GM21423 (cell line): ENCODE data around the gene RSAD2.
A peak's percentile ranks its signal among the peaks of the same experiment; 100 is the strongest.
"Not testable (repeated sequence)": the region's sequence is repeated elsewhere in the genome, so short reads cannot be mapped to it uniquely, and the experiment has no call there.

Source experiments
- ATAC-seq: cut with Tn5 transposase; IDR thresholded peaks from one replicate; pipeline ENCODE4 v1.9.1; 2021; ENCODE audit warnings: mild to moderate bottlenecking, moderate library complexity; ENCODE audit not compliant: unreplicated experiment

RSAD2 gene, protein sequence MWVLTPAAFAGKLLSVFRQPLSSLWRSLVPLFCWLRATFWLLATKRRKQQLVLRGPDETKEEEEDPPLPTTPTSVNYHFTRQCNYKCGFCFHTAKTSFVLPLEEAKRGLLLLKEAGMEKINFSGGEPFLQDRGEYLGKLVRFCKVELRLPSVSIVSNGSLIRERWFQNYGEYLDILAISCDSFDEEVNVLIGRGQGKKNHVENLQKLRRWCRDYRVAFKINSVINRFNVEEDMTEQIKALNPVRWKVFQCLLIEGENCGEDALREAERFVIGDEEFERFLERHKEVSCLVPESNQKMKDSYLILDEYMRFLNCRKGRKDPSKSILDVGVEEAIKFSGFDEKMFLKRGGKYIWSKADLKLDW

DNA sequence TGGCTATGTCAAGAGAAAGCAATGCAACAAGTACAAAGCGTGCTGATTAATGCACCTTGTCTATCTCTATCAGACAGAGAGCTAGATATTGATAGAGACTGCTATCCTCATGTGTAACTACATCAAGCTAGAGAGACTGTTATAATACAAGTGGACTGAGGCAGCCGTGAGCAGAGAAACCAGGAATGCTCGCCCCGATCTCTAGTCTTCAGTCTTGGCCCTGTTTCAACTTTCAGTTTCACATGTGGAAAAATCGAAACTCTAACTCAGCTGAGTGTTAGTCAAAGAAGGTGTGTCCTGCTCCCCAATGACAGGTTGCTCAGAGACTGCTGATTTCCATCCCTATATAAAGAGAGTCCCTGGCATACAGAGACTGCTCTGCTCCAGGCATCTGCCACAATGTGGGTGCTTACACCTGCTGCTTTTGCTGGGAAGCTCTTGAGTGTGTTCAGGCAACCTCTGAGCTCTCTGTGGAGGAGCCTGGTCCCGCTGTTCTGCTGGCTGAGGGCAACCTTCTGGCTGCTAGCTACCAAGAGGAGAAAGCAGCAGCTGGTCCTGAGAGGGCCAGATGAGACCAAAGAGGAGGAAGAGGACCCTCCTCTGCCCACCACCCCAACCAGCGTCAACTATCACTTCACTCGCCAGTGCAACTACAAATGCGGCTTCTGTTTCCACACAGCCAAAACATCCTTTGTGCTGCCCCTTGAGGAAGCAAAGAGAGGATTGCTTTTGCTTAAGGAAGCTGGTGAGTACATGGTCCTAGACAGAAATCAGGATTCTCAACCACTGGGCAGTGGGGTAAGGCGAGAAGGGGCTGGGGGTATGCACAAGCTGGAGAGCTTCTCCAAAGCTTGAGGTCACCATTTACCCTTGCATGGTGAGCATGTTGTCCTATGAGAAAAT is at the start of gene RSAD2:
TSS of gene RSAD2 (plus strand) at position 376 of the 903 bp plus-strand sequence. CDS start at position 400, 24 bp downstream.
- ATAC-seq = peak; percentile 76

DNA sequence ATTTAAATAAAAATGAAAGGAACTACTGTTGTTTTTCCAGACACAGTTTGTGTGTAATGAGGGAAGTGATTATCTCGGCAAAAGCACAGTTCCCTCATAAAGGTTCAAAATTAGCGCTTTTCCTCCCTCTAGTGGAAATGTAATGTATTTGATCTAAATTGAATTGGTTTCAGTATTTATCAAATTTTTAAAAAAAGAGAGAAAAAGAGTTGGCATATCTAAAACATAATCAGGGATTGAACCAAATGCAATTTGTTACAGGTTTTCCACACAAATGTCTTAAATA is 49.3 kb upstream of the RSAD2 start:
- no peak for ATAC-seq

DNA sequence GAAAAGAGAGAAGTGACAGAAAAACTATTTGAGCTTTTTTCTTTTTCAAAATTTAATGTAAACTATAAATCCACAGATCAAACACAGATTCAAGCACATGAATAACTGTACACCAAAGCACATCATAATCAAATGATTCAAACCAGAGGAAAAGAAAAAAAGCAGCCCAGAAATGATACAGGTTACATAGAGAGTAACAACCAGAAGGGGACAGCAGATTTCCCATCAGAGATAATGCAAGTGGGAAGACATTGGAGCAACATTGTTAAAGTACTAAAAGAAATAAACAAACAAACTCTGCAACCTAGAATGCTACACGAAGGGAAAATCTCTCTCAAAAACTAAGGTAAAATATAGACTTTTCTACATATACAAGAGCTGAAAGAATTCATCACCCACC is 46.3 kb upstream of the RSAD2 start:
- ATAC-seq = no peak

DNA sequence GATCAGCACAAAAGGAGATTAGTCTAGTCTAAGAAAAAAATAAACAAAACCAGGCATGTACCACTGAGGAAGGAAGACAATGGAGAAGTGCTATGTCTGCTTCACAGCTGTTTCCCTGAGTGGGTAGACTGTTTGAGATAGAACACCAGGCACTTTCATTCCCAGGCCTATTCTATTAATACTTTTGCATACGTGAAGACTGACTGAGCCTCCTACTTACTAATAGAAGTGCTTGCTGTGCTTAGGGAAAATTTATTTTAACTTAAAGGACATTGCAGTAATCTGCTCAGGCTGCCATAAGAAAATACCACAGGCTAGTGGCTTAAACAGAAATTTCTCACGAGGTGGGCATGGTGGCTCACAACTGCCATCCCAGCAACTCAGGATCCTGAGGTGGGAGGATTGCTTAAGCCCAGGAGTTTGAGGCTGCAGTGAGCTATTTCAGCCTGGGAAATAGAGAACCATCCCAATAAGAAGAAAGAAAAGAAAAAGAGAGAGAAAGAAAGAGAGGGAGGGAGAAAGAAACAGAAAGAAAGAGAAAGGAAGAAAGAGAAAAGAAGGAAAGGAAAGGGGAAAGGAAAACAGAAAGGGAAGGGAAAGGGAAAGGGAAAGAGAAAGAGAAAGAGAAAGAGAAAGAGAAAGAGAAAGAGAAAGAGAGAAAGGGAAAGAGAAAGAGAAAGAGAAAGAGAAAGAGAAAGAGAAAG is 44.8 kb upstream of the RSAD2 start:
- no peak for ATAC-seq

DNA sequence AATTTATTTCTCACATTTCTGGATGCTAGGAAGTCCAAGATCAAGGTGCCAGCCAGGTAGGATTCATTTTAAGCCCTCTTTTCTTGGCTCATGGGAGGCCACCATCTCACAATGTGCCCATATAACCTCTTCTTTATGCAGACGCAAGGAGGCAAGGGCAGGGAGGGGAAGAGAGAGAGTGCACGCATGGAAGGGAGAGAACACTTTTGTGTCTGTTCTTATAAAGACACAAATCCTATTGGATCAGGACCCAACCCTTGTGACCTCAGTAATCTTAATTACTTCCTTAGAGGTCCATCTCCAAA is 44.3 kb upstream of the RSAD2 start:
- no peak for ATAC-seq

DNA sequence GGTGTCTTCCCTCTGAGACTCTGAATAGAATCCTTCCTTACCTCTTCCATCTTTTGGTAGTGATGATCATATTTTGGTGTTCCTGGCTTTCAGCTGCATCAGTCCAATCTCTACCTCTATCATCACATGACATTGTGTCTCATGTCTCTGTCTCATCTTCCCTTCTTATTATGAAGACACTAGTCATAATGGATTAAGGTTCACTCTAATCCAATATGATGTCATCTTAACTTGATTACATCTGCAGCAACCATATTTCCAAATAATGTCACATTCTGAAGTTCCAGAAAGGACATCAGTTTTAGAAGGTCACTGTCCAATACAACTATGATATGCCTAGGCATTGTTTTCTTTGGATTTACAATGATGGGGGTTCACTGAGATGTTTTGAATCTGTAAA is 43.4 kb upstream of the RSAD2 start:
- ATAC-seq = no peak

DNA sequence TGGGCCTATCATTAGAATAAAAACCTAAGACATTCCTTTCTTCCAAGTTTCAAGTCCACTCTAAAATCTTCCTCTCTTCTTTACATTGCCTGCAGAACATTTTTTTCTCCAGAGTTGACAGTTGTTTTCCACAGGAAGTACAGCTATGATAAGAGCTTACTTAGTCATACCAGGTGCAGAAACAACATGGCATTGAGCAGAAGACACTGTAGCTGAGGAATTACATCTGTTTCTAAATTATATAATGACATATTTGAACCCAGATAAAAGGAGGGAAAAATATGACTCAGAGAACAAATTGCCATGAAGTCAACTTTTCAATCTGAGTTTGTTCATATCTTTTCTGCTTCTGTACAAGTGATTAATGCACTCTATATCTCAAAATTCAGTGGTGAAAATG is 42.1 kb upstream of the RSAD2 start:
- no peak for ATAC-seq

DNA sequence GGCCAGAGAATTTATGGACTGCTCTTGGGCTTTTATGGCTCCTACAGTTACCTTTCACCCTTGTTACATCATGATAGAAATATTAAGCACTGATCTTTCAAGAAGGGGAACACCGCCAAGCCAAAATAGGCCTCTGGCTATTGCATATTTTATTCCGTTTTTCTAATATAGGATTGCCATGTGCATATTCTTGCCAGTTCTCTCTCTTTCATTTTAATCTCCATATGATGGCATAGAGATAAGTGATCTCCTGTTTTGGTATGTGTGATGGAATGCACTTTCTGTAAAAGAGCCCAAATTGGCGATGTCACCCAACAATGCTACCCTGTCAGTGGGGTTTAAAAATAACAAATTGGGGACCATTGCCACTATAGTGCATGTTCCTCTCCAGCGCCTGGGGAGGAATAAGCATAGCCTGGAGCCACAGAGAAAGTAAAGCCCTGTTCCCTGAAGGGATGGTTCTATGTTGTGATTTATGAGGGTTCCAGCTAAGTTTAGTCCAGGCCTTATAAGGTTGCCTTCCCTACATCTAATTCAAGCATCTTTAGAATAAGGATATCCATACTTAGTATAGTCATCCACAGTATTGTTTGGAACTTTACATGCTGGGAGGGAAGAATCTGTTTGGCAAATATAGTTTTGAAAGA is 38.8 kb upstream of the RSAD2 start:
- ATAC-seq = no peak

DNA sequence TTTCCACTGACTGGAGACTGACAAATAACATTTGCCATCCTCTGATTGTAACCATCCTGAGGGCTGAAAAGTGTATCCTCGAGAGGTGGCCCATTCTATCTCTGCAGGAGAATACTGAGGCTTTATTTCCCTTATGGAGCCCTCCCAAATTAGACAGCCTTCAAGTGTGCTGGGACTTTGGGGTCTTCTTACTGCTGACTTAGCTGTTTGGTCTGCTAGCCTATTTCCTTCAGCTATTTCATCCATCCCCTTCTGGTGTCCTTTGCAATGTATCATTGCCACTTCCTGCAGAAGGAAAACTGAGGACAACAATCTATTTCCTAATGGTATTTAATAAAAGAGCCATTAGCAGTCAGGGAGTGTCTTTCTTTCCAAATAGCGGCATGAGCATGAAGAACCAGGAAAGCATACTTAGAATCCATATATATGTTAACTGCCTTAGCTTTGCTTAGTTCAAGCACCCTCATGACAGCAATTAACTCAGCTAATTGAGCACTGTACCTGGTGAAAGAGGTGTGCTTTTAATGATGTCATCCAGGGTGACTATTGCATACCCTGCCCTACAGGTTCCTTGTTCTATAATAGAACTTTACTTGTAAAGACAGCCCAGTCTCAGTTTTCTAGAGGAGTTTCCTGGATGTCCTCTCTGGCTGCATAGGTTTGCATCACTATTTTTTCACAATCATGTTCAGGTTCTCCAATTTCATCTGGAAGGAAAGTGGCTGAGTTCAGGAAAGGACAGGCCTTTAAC is 35.9 kb upstream of the RSAD2 start:
- no peak for ATAC-seq

DNA sequence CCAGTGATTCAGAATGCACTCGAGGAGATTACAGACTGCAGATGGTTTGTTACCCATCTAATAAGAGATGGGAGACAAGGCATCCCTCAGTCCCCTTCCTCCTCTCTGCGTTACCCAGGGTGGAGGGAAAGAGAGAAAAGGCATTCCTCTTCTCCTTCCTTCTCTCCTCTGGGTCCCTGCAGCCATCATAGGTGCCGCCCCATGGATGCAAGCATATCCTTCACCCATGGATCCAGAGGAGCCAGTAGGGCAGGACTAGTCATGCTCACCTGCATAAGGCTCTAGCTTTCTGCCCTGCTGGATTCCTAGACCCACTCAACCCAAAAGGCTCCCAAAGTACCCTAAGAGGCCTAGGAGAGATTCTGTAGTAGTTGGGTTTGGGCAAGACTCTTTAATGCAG is 32.3 kb upstream of the RSAD2 start:
- no peak for ATAC-seq

DNA sequence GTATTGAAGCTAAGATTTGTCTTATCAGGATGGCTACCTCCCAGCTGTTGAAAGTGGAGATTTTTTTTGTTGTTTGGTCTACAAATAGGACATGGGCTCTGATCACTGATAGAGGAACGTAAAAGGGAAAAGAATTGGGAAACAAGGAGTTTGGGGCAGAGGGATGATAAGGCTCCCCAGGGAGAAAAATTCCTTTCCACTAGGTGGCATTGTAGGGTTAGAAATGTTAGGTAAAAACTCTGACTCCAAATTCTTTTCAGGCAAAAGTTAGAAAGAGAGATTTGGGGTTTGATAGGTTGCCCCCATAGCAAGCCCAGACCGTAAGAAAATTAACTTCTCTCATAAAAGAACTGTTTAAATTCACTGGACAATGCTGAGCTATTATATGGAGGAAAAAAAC is 31.7 kb upstream of the RSAD2 start:
- ATAC-seq = no peak

DNA sequence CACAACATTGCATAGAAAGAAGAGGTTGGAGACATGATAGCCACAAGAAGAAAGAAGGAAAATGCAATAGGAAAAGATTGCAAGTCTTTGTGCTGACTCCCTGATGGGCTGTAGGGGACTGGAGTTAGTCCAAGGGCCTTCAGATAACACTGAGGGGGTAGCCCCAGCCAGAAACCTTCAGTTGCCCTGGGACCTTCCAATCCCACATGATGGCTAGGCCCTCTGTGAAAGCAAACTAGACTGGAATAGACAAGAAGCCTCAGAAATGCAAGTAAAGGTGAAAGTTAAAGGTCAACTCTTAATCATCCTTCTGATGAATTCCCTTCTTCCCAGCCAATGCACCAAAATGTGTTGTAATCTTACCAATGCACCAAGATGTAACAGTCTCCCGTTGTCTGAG is 31.0 kb upstream of the RSAD2 start:
- no peak for ATAC-seq

DNA sequence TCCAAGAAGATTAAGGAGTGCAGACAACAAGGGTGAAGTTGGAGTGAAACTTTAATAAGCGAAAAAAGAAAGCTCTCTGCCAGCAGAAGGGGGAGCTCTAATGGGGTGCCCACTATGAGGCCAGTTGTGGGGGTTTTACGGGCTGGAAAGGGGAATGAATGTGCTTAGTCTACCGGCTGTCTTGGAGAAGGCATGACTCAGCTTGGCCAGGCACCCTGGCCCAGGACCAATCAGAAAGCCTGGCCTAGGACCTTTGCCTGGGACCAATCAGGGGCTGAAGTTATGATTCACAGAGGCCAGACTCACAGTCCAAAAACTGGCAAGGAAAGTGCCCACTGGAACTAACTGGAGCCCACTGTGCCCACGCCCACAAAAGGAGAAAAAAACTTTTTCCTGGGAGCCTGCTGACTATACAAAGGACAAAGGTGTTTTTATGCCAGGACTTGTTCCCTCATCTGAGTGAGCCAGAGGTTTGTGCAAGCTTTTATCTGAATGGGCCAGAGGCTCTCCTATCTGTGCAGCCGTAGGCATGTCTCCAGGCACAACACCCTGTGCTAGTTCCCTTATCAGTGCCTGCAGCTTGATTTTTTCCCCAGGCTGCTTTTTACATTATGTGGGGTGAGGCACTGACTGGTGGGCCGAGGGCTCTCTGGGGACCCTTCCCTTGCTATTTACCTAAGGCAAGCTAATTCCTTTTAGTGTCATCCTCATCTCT is 30.5 kb upstream of the RSAD2 start:
- no peak for ATAC-seq

DNA sequence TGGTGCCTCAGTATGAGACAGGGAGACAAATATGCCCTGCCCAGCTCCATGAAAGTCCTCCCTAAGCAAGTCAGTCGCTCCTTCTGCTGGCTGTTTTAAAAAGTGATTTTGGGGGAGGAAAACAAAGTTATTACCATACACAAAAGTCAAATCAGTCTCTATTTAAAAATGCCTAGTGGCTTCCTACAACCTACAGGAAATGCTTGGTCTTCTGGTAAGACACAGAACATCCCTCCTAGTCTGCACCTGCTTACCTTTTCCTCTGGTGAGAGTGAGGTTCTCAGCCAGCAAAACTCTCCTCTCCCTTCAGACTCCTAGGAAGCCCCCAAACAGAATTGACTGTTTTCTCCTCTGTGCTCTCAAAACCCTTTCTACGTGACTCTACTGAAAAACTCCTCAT is 25.4 kb upstream of the RSAD2 start:
- no peak for ATAC-seq

DNA sequence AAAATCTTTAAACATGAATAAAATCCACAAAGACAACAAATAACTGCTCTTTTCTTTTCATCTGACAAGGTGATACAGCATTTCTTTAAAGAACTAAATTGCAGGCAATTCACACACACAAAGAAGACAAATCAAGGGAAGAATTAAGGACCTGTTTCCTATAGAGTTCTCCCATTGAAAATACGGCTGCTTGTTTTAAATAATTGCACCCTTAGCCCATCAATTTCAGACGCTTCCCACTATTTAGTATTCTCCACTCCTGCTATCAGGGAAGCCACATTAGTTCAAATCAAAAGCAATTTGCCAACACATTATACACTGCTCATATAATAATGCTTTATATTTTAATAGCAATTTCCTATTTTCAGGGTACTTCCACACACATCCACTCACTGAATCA is 23.2 kb upstream of the RSAD2 start:
- no peak for ATAC-seq

DNA sequence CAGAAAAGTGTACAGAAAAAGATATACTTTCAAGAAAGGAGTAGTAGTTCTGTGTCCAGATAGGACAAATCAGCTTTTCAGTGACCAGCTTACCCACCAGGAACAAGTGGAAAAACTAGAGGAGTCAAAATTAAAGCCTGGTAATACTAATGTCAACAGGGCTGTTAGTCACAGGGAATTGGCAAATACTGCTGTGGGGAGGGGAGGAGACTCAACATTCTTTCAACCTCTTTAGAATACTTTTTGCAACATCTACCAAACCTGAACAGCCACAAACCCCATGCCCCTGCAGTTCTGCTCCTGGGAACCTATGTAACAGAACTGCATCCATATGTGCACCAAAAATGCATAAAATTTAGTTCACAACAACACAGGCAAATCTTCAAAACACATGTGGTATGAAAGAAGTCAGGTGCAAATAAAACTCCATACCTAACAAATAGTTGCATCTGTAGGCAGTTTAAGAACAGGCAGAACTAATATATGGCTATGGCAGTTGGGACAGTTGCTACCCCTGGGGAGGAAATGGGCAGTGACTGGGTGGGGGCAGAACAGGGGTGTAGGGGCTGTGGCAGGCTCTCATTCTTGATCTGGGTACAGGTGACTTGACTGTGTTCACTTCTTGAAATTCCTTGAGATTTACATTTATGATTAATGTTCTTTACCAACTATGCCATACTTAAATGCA is 21.6 kb upstream of the RSAD2 start:
- ATAC-seq = no peak

DNA sequence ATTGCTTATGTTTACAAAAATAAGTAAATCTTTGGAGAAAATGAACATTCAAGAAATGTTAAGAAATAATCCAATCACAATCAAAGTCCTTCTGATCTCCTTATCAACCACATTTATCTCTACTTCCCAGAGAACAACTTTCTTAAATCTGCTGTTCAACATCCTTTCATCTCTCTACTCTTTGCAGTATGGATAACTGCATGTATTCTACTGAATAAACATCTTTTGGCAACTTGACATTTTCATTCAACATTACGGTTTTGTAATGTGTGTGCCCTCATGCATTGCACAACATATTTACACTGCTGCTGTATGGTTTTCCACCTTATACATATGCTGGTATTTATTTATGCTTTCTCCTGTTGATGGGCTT is 21.0 kb upstream of the RSAD2 start:
- ATAC-seq = no peak

DNA sequence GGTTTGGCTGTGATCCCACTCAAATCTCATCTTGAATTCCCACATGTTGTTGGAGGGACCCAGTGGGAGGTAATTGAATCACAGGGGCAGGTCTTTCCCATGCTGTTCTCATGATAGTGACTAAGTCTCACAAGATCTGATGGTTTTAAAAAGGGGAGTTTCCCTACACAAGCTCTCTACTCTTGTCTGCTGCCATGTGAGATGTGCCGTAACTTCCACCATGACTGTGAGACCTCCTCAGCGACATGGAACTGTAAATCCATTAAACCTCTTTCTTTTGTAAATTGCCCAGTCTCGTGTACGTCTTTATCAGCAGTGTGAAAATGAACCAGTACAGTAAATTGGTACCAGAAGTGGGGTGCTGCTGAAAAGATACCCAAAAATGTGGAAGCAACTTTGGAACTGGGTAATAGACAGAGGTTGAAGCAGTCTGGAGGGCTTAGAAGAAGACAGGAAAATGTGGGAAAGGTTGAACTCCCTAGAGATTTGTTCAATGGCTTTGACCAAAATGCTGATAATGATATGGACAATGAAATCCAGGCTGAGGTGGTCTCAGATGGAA is 19.0 kb upstream of the RSAD2 start:
- ATAC-seq = not testable (repeated sequence)

DNA sequence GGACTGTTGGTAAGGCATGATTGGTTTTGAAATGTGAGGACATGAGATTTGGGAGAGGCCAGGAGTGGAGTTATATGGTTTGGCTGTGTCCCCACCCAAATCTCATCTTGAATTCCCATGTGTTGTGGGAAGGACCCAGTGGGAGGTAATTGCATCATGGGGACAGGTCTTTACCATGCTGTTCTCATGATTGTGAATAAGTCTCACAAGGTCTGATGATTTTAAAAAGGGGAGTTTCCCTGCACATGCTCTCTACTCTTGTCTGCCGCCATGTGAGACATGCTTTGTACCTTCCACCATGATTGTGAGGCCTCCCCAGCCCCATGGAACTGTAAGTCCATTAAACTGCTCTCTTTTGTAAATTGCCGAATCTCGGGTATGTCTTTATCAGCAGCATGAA is 17.3 kb upstream of the RSAD2 start:
- ATAC-seq = no peak
